Endothelial cell of umbilical vein (primary cell): ENCODE results near the gene SRP68. TPM values are rescaled to one million over a fixed set of nuclear protein-coding genes. Genes with fewer than 3 reads are reported as not detected.

Experiments used
- BruUV-seq: library from RNA; stranded (reverse); fragments of 400-500 nt; replicated peaks from 2 replicates; lab custom pipeline; 2021; lab: Mats Ljungman, UMichigan
- CTCF ChIA-PET: fragments of 300-600, 350-600 bp; sonication (Branson Sonifier 250); formaldehyde crosslinking; loops from one replicate; lab custom pipeline; 2021; ENCODE audit warnings: antibody characterized with exemption, inconsistent platforms; lab: Charles Lee
- POLR2A ChIA-PET: fragments of 300-600, 350-600 bp; sonication (Branson Sonifier 250); formaldehyde crosslinking; loops from one replicate; lab custom pipeline; 2021; ENCODE audit warnings: antibody characterized with exemption, inconsistent platforms; lab: Charles Lee
- DNase-seq: peaks from one replicate; pipeline ENCODE4 v3.0.0-alpha.2; 2011; ENCODE audit warnings: low read depth, low spot score
- FAIRE-seq: peaks from 2 replicates; lab custom pipeline; 2011; peaks lifted over from hg19 to GRCh38; lab: Jason Lieb, UNC
- H2AFZ ChIP-seq: 2 replicates; pipeline ENCODE4 v1.6.0; 2012; ENCODE audit warnings: low read depth, low read length, control low read depth, inconsistent platforms
- H3K27ac ChIP-seq: 2 replicates; pipeline ENCODE4 v1.5.1; 2011; ENCODE audit warnings: low read depth, mild to moderate bottlenecking, control low read depth, low read length, moderate library complexity; ENCODE audit not compliant: insufficient read depth
- H3K27me3 ChIP-seq, 2 experiments: 2 replicates each; pipeline versions ENCODE4 v1.6.0 to v1.6.1; 2011; ENCODE audit warnings: low read length in 2 of 2, mixed read lengths in 1 of 2; ENCODE audit not compliant: control insufficient read depth in 2 of 2, insufficient read depth in 2 of 2
- H3K36me3 ChIP-seq, 2 experiments: 2 replicates in 1 of 2; 3 replicates in 1 of 2; pipeline ENCODE4 v1.5.1; 2011; ENCODE audit warnings: low read length in 2 of 2, mild to moderate bottlenecking in 1 of 2, moderate library complexity in 1 of 2; ENCODE audit not compliant: control insufficient read depth in 2 of 2, insufficient read depth in 2 of 2; ENCODE audit errors: extremely low read depth in 1 of 2
- H3K4me1 ChIP-seq: 3 replicates; pipeline ENCODE4 v1.5.1; 2011; ENCODE audit warnings: mild to moderate bottlenecking, low read length; ENCODE audit not compliant: control insufficient read depth, insufficient read depth; ENCODE audit errors: extremely low read depth
- H3K4me2 ChIP-seq: 2 replicates; pipeline ENCODE4 v1.6.1; 2011; ENCODE audit warnings: low read length, control low read depth, mixed read lengths; ENCODE audit not compliant: insufficient read depth
- H3K4me3 ChIP-seq, 3 experiments: fragments of 200-600 bp in 1 of 3; sonication (generic), shearing (Covaris generic) in 1 of 3; replicated peaks in 1 of 3; 2 replicates each; pipeline ENCODE4 v1.5.1; 2011 to 2016; ENCODE audit warnings: control low read depth in 3 of 3, low read length in 3 of 3, mild to moderate bottlenecking in 2 of 3, inconsistent platforms in 1 of 3, low read depth in 1 of 3, moderate library complexity in 1 of 3; ENCODE audit not compliant: insufficient read depth in 1 of 3
- H3K79me2 ChIP-seq: 2 replicates; pipeline ENCODE4 v1.6.0; 2012; ENCODE audit warnings: low read length, inconsistent platforms; ENCODE audit not compliant: control insufficient read depth, insufficient read depth
- H3K9ac ChIP-seq: replicated peaks from 2 replicates; pipeline ENCODE3; 2011; ENCODE audit warnings: low read length, control low read depth; ENCODE audit not compliant: insufficient read depth; ENCODE audit errors: extremely low read depth
- H3K9me1 ChIP-seq: replicated peaks from 3 replicates; pipeline ENCODE4 v1.6.0; 2011; ENCODE audit warnings: mild to moderate bottlenecking, low read length; ENCODE audit not compliant: control insufficient read depth, insufficient read depth; ENCODE audit errors: extremely low read depth
- H3K9me3 ChIP-seq: replicated peaks from 2 replicates; pipeline ENCODE4 v1.5.1; 2012; ENCODE audit warnings: low read length, inconsistent platforms; ENCODE audit not compliant: control insufficient read depth, insufficient read depth
- H4K20me1 ChIP-seq: replicated peaks from 2 replicates; pipeline ENCODE3; 2011; ENCODE audit warnings: mild to moderate bottlenecking, low read length; ENCODE audit not compliant: control insufficient read depth, insufficient read depth; ENCODE audit errors: extremely low read depth
- EZH2 ChIP-seq: IDR thresholded peaks from 2 replicates; pipeline ENCODE4 v1.6.1; 2012; ENCODE audit warnings: borderline replicate concordance, low read depth, mild to moderate bottlenecking, moderate library complexity, low read length, inconsistent platforms; ENCODE audit not compliant: severe bottlenecking
- FOS ChIP-seq: IDR thresholded peaks from 2 replicates; pipeline ENCODE4 v1.6.1; 2011; ENCODE audit warnings: mild to moderate bottlenecking, low read length, moderate library complexity, borderline replicate concordance; ENCODE audit not compliant: insufficient read depth
- GATA2 ChIP-seq: IDR thresholded peaks from 2 replicates; pipeline ENCODE4 v1.7.0; 2011; ENCODE audit warnings: low read depth, mild to moderate bottlenecking, moderate library complexity, mixed read lengths, low read length; ENCODE audit not compliant: insufficient read length, insufficient read depth
- JUN ChIP-seq: IDR thresholded peaks from 2 replicates; pipeline ENCODE4 v1.6.1; 2011; ENCODE audit warnings: borderline replicate concordance, low read depth; ENCODE audit not compliant: insufficient read length, insufficient read depth
- POLR2A ChIP-seq: IDR thresholded peaks from 2 replicates; pipeline ENCODE4 v1.6.1; 2012; ENCODE audit warnings: low read depth, mild to moderate bottlenecking, control low read depth, low read length
- POLR2AphosphoS5 ChIP-seq: IDR thresholded peaks from 2 replicates; pipeline ENCODE4 v1.6.1; 2012; ENCODE audit warnings: low read depth, mild to moderate bottlenecking, control low read depth, low read length, moderate library complexity; ENCODE audit not compliant: insufficient read depth
- dilution Hi-C: fragments of 300-500 bp; cut with MboI; formaldehyde crosslinking; loops from one replicate; pipeline ENCODE4 v1.15.0; 2019; ENCODE audit warnings: low sequenced_read_pairs; ENCODE audit not compliant: extremely low pct_ligation_motif_present
- intact Hi-C: fragments of 100-400 bp; cut with micrococcal nuclease; formaldehyde crosslinking; loops from one replicate; pipeline ENCODE4 v1.10.0; 2022
- polyA plus RNA-seq, 4 experiments: library from polyadenylated mRNA; depleted of rRNA in 3 of 4; stranded (reverse) in 3 of 4; unstranded in 1 of 4; fragments of >200 nt; gene quantifications; 2 replicates each; pipeline versions ENCODE4 v1.2.1 to v1.2.3, GENCODE V29; 2011 to 2012; ENCODE audit warnings: missing spikeins in 1 of 4
- total RNA-seq: library from RNA; stranded (reverse); gene quantifications from 2 replicates; pipeline ENCODE4 v1.2.3, GENCODE V29; 2021
- TF ChIP-seq, protein P1 (sequence below), 2 donors: IDR thresholded peaks; 1 replicate in 1 of 2; 2 replicates in 1 of 2; pipeline ENCODE4 v1.5.1; 2011; ENCODE audit warnings: low read length in 2 of 2, mild to moderate bottlenecking in 2 of 2, moderate library complexity in 2 of 2, control low read depth in 1 of 2, inconsistent platforms in 1 of 2, low read depth in 1 of 2; ENCODE audit not compliant: insufficient read depth in 1 of 2; ENCODE audit errors: extremely low read depth in 1 of 2
- TF ChIP-seq, protein P2 (sequence below): IDR thresholded peaks from 2 replicates; pipeline ENCODE4 v1.6.1; 2011; ENCODE audit not compliant: insufficient read depth, insufficient read length

SRP68 gene
- total and polyA plus RNA-seq, 2 donors (not counting 3 experiments of a cell fraction or from before 2014, with no cell fraction given) = 64.6 to 81.7 TPM

DNA sequence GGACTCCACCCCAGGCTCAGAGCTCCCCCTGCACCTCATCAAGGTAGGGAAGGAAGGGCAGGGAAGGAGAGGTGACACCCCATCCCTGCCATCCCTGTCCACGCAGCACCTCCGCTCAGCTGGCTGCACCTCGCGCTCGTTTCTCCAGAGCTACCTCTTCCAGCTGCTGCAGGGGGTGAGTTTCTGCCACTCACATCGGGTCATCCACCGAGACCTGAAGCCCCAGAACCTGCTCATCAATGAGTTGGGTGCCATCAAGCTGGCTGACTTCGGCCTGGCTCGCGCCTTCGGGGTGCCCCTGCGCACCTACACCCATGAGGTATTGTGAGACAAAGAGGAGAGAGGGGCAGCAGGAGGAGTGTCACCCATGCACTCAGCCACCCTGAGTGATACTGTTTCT lies 70.2 kb downstream of the SRP68 start:
- POLR2A ChIA-PET = no interaction called here
- dilution Hi-C loops = no loop called here

More for the DNA sequence above, 70.2 kb downstream of the SRP68 start:
- H3K79me2 ChIP-seq = no peaks in the 10 kb centered on the region
- CTCF ChIA-PET = interaction anchor here (0.8 to 5.8 kb wide), 5 partner anchors 12 to 106 kb away, joined by 3 to 95 read pairs (median 3); partner anchors contain the start of gene MRPL38
- H3K27me3 ChIP-seq = no peaks in the 10 kb centered on the region
- H3K36me3 ChIP-seq = peaks cover 0 to 2% of the 10 kb centered on the region in 2 experiments
- H2AFZ ChIP-seq = no peak overlapping the region
- no TSS peak for BruUV-seq
- FAIRE-seq (no peak), DNase-seq (no peak)
- TF ChIP-seq GATA2 (no peak), POLR2A (no peak), JUN (no peak), EZH2 (no peak), FOS (no peak), POLR2AphosphoS5 (no peak)
- TF ChIP-seq, protein P1, sequence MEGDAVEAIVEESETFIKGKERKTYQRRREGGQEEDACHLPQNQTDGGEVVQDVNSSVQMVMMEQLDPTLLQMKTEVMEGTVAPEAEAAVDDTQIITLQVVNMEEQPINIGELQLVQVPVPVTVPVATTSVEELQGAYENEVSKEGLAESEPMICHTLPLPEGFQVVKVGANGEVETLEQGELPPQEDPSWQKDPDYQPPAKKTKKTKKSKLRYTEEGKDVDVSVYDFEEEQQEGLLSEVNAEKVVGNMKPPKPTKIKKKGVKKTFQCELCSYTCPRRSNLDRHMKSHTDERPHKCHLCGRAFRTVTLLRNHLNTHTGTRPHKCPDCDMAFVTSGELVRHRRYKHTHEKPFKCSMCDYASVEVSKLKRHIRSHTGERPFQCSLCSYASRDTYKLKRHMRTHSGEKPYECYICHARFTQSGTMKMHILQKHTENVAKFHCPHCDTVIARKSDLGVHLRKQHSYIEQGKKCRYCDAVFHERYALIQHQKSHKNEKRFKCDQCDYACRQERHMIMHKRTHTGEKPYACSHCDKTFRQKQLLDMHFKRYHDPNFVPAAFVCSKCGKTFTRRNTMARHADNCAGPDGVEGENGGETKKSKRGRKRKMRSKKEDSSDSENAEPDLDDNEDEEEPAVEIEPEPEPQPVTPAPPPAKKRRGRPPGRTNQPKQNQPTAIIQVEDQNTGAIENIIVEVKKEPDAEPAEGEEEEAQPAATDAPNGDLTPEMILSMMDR (IDR thresholded peaks at IDR 0.05; ENCODE audit: extremely low read depth in 1 of 2, insufficient read depth in 1 of 2, low read depth in 1 of 2, low read length in 2 of 2) = no peak
- TF ChIP-seq, protein P2, sequence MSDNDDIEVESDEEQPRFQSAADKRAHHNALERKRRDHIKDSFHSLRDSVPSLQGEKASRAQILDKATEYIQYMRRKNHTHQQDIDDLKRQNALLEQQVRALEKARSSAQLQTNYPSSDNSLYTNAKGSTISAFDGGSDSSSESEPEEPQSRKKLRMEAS = no peak
- intact Hi-C loops = loop anchor here (10.0 kb wide), 1 partner anchor 227 kb away; a partner anchor contains a TSS
- H4K20me1 ChIP-seq = no peaks in the 10 kb centered on the region
- no peaks in the 10 kb centered on the region for H3K9me1 ChIP-seq
- no peak overlapping the region for H3K4me2 ChIP-seq
- H3K4me1 ChIP-seq = peaks cover under 1% of the 10 kb centered on the region
- H3K9ac ChIP-seq = no peak overlapping the region
- no peaks in the 10 kb centered on the region for H3K9me3 ChIP-seq
- no peak overlapping the region for H3K27ac ChIP-seq
- H3K4me3 ChIP-seq = no peak overlapping the region
